H1 (cell line): ENCODE data around the gene ATF7. TPM values are rescaled to one million over a fixed set of nuclear protein-coding genes. Genes with fewer than 3 reads are reported as not detected.
A peak's percentile ranks its signal among the peaks of the same experiment; 100 is the strongest.

Experiments used
- CTCF ChIA-PET: fragments of 300-600 bp; sonication (Branson Sonifier 250); formaldehyde crosslinking; loops from one replicate; lab custom pipeline; 2021; ENCODE audit not compliant: partially characterized antibody; lab: Charles Lee
- POLR2A ChIA-PET: fragments of 300-600 bp; sonication (Branson Sonifier 250); formaldehyde crosslinking; loops from one replicate; lab custom pipeline; 2021; ENCODE audit warnings: inconsistent platforms; ENCODE audit not compliant: partially characterized antibody; lab: Charles Lee
- DNase-seq, 2 experiments: peaks; one replicate each; pipeline versions ENCODE4 v3.0.0 to v3.0.0-alpha.2; 2010 to 2022; ENCODE audit warnings: low spot score in 2 of 2, low read depth in 1 of 2, mixed read lengths in 1 of 2
- FAIRE-seq: peaks from 2 replicates; lab custom pipeline; 2011; peaks lifted over from hg19 to GRCh38; lab: Jason Lieb, UNC
- H2AFZ ChIP-seq: 2 replicates; pipeline ENCODE4 v1.8.1; 2012; ENCODE audit warnings: low read length, inconsistent platforms
- H2AK5ac ChIP-seq: 2 replicates; pipeline ENCODE4 v1.6.1; 2013; ENCODE audit warnings: low read depth, low read length
- H2BK120ac ChIP-seq: replicated peaks from 2 replicates; pipeline ENCODE3; 2013; ENCODE audit warnings: low read depth, low read length, inconsistent platforms
- H2BK12ac ChIP-seq: 2 replicates; pipeline ENCODE4 v1.6.1; 2013; ENCODE audit warnings: low read depth, low read length
- H2BK15ac ChIP-seq: 2 replicates; pipeline ENCODE4 v1.6.1; 2013; ENCODE audit warnings: low read length
- H2BK20ac ChIP-seq: 2 replicates; pipeline ENCODE4 v1.6.1; 2013; ENCODE audit warnings: low read length
- H2BK5ac ChIP-seq: 2 replicates; pipeline ENCODE4 v1.6.1; 2013; ENCODE audit warnings: low read depth, low read length
- H3K14ac ChIP-seq: 2 replicates; pipeline ENCODE4 v1.6.1; 2013; ENCODE audit warnings: inconsistent platforms; ENCODE audit not compliant: insufficient read length
- H3K18ac ChIP-seq: 2 replicates; pipeline ENCODE4 v1.6.1; 2013; ENCODE audit warnings: low read length; ENCODE audit errors: extremely low read depth
- H3K23ac ChIP-seq: 2 replicates; pipeline ENCODE4 v1.6.1; 2013; ENCODE audit warnings: inconsistent platforms; ENCODE audit not compliant: insufficient read length
- H3K23me2 ChIP-seq: 2 replicates; pipeline ENCODE4 v1.6.1; 2013; ENCODE audit warnings: low read depth, low read length
- H3K27ac ChIP-seq: 2 replicates; pipeline ENCODE4 v1.6.1; 2011; ENCODE audit warnings: low read depth, low read length, inconsistent platforms
- H3K27me3 ChIP-seq, 4 experiments: replicated peaks in 1 of 4; 1 replicate in 1 of 4; 2 replicates in 3 of 4; pipeline versions ENCODE4 v1.6.1 to v1.8.1; 2011 to 2013; ENCODE audit warnings: low read length in 3 of 4, mild to moderate bottlenecking in 3 of 4, inconsistent platforms in 2 of 4, mixed read lengths in 2 of 4, moderate library complexity in 1 of 4; ENCODE audit not compliant: control insufficient read depth in 3 of 4, insufficient read depth in 3 of 4; ENCODE audit errors: extremely low read depth in 1 of 4
- H3K36me3 ChIP-seq, 4 experiments: 2 replicates each; pipeline versions ENCODE4 v1.6.1 to v1.8.1; 2011 to 2013; ENCODE audit warnings: mild to moderate bottlenecking in 4 of 4, low read length in 3 of 4, moderate library complexity in 2 of 4, control low read depth in 1 of 4, inconsistent platforms in 1 of 4; ENCODE audit not compliant: insufficient read depth in 4 of 4, control insufficient read depth in 2 of 4
- H3K4ac ChIP-seq: replicated peaks from 2 replicates; pipeline ENCODE3; 2013; ENCODE audit warnings: low read length, low read depth, mixed read lengths, inconsistent platforms; ENCODE audit not compliant: insufficient read length
- H3K4me1 ChIP-seq, 4 experiments: replicated peaks in 1 of 4; 1 replicate in 1 of 4; 2 replicates in 3 of 4; pipeline versions ENCODE4 v1.6.1 to v1.8.1; 2011 to 2013; ENCODE audit warnings: low read length in 3 of 4, inconsistent platforms in 2 of 4, mixed read lengths in 1 of 4; ENCODE audit not compliant: insufficient read depth in 4 of 4, control insufficient read depth in 3 of 4
- H3K4me2 ChIP-seq, 2 experiments: 2 replicates each; pipeline versions ENCODE4 v1.6.1 to v1.8.1; 2011 to 2013; ENCODE audit warnings: low read depth in 2 of 2, low read length in 2 of 2, control low read depth in 1 of 2, inconsistent platforms in 1 of 2, mild to moderate bottlenecking in 1 of 2; ENCODE audit not compliant: insufficient read depth in 1 of 2
- H3K4me3 ChIP-seq, 4 experiments: fragments of 200-600, 300-600 bp in 1 of 4; sonication (generic), shearing (Covaris generic), sonication (Bioruptor Twin) in 1 of 4; 2 replicates each; pipeline versions ENCODE4 v1.5.1 to v1.8.1; 2011 to 2016; ENCODE audit warnings: low read length in 4 of 4, low read depth in 3 of 4, control low read depth in 2 of 4, inconsistent platforms in 2 of 4, mild to moderate bottlenecking in 2 of 4, mixed read lengths in 1 of 4, moderate library complexity in 1 of 4; ENCODE audit not compliant: insufficient read depth in 2 of 4; ENCODE audit errors: extremely low read depth in 1 of 4
- H3K56ac ChIP-seq: replicated peaks from 2 replicates; pipeline ENCODE3; 2013; ENCODE audit warnings: low read depth, mild to moderate bottlenecking, mixed read lengths, low read length, inconsistent platforms; ENCODE audit not compliant: insufficient read length
- H3K79me1 ChIP-seq: 2 replicates; pipeline ENCODE4 v1.6.1; 2013; ENCODE audit warnings: low read depth, low read length, control low read depth
- H3K79me2 ChIP-seq, 2 experiments: 2 replicates each; pipeline versions ENCODE4 v1.6.1 to v1.8.1; 2012 to 2013; ENCODE audit warnings: low read length in 2 of 2, mild to moderate bottlenecking in 2 of 2, inconsistent platforms in 1 of 2; ENCODE audit not compliant: insufficient read depth in 2 of 2, control insufficient read depth in 1 of 2
- H3K9ac ChIP-seq, 4 experiments: replicated peaks in 1 of 4; 1 replicate in 1 of 4; 2 replicates in 3 of 4; pipeline versions ENCODE4 v1.6.1 to v1.8.1; 2011 to 2013; ENCODE audit warnings: low read depth in 3 of 4, low read length in 3 of 4, control low read depth in 2 of 4, mild to moderate bottlenecking in 2 of 4, moderate library complexity in 2 of 4, inconsistent platforms in 1 of 4; ENCODE audit errors: extremely low read depth in 1 of 4
- H3K9me3 ChIP-seq, 2 experiments: 2 replicates each; pipeline versions ENCODE4 v1.6.1 to v1.8.1; 2012 to 2013; ENCODE audit warnings: mild to moderate bottlenecking in 2 of 2, moderate library complexity in 2 of 2, control low read depth in 1 of 2, inconsistent platforms in 1 of 2, low read depth in 1 of 2, low read length in 1 of 2, mixed read lengths in 1 of 2; ENCODE audit not compliant: insufficient read depth in 2 of 2
- H4K20me1 ChIP-seq, 2 experiments: replicated peaks in 1 of 2; 2 replicates each; pipeline versions ENCODE3 to v1.8.1; 2011 to 2013; ENCODE audit warnings: inconsistent platforms in 2 of 2, low read length in 2 of 2, mild to moderate bottlenecking in 1 of 2; ENCODE audit not compliant: insufficient read depth in 2 of 2, control insufficient read depth in 1 of 2
- H4K5ac ChIP-seq: 2 replicates; pipeline ENCODE4 v1.6.1; 2013; ENCODE audit warnings: low read length, low read depth, mixed read lengths, inconsistent platforms; ENCODE audit not compliant: insufficient read length
- H4K8ac ChIP-seq: 2 replicates; pipeline ENCODE4 v1.8.0; 2013; ENCODE audit warnings: mild to moderate bottlenecking, moderate library complexity, low read length, inconsistent platforms; ENCODE audit not compliant: insufficient read depth; ENCODE audit errors: extremely low read depth
- H4K91ac ChIP-seq: replicated peaks from 2 replicates; pipeline ENCODE3; 2013; ENCODE audit warnings: low read length, mixed read lengths, inconsistent platforms; ENCODE audit not compliant: insufficient read length
- BACH1 ChIP-seq: IDR thresholded peaks from 2 replicates; pipeline ENCODE4 v1.6.1; 2012; ENCODE audit warnings: low read length, improper control_type of control experiment
- CTCF ChIP-seq, 3 experiments: IDR thresholded peaks; 1 replicate in 2 of 3; 2 replicates in 1 of 3; pipeline versions ENCODE4 v1.5.1 to v1.6.1; 2011; ENCODE audit warnings: low read length in 3 of 3, mild to moderate bottlenecking in 3 of 3, inconsistent platforms in 2 of 3, low read depth in 1 of 3, moderate library complexity in 1 of 3; ENCODE audit not compliant: insufficient read depth in 1 of 3; ENCODE audit errors: control extremely low read depth in 1 of 3
- E2F6 ChIP-seq: IDR thresholded peaks from 2 replicates; pipeline ENCODE4 v1.6.1; 2012; ENCODE audit warnings: inconsistent platforms
- FOSL1 ChIP-seq: IDR thresholded peaks from 2 replicates; pipeline ENCODE4 v1.6.1; 2011; ENCODE audit warnings: mild to moderate bottlenecking, low read depth, low read length, moderate library complexity; ENCODE audit not compliant: insufficient read depth
- HDAC6 ChIP-seq: IDR thresholded peaks from one replicate; pipeline ENCODE4 v1.7.1; 2012; ENCODE audit warnings: low read depth, mild to moderate bottlenecking, inconsistent platforms, low read length, moderate library complexity
- MAFK ChIP-seq: IDR thresholded peaks from 2 replicates; pipeline ENCODE4 v1.6.1; 2012; ENCODE audit warnings: low read depth, mild to moderate bottlenecking, improper control_type of control experiment, low read length
- NRF1 ChIP-seq: IDR thresholded peaks from 2 replicates; pipeline ENCODE4 v1.6.1; 2011; ENCODE audit warnings: mild to moderate bottlenecking, low read depth, low read length, improper control_type of control experiment
- PHF8 ChIP-seq: fragments of 200-600 bp; sonication (generic); conservative IDR thresholded peaks from 2 replicates; pipeline ENCODE4 v1.7.1; 2012; ENCODE audit warnings: low read depth, mild to moderate bottlenecking, inconsistent platforms, low read length, moderate library complexity
- RXRA ChIP-seq: IDR thresholded peaks from 2 replicates; pipeline ENCODE4 v1.6.1; 2011; ENCODE audit warnings: low read depth, mild to moderate bottlenecking, low read length, moderate library complexity; ENCODE audit not compliant: insufficient read depth
- SRF ChIP-seq: IDR thresholded peaks from 2 replicates; pipeline ENCODE4 v1.6.1; 2011; ENCODE audit warnings: mild to moderate bottlenecking, low read depth, low read length, moderate library complexity
- WGBS, 2 experiments: shearing (Covaris generic) in 1 of 2; methylation state at CpG; one replicate each; pipeline versions ENCODE4 v1.1.6 to v1.1.7; 2013 to 2015; ENCODE audit warnings: low lambda C conversion rate in 2 of 2, mixed read lengths in 2 of 2, inconsistent platforms in 1 of 2, low coverage in 1 of 2, missing lambda C conversion rate in 1 of 2; ENCODE audit not compliant: insufficient replicate concordance in 2 of 2, insufficient coverage in 1 of 2, insufficient read length in 1 of 2; ENCODE audit errors: extremely low coverage in 1 of 2, missing lambda C conversion rate in 1 of 2; 5-methylcytosine and 5-hydroxymethylcytosine counted together
- polyA plus RNA-seq, 7 experiments: library from polyadenylated mRNA; depleted of rRNA in 3 of 7; stranded (reverse) in 5 of 7; unstranded in 2 of 7; fragments of >200 nt in 5 of 7; fragments of 200-250 nt in 2 of 7; gene quantifications; 1 replicate in 5 of 7; 2 replicates in 1 of 7; 4 replicates in 1 of 7; pipeline versions ENCODE4 v1.2.1 to v1.2.3, GENCODE V29; 2011 to 2013; ENCODE audit warnings: missing spikeins in 2 of 7, mixed read lengths in 2 of 7
- total RNA-seq: library from RNA; stranded (reverse); fragmentation: NEBNext Ultra II Directional; extraction: Animal tissue kit (Norgen Biotek cat#: 25700); gene quantifications from 2 replicates; pipeline ENCODE4 v1.2.1, GENCODE V29; 2021

ATF7 gene
- total and polyA plus RNA-seq, 2 of the 8 experiments (the other 6 are each of a cell fraction or from before 2014, with no cell fraction given): 10.1 to 16.6 TPM

GRCh38 chr12:53543539-53543938 lies 82.6 kb downstream of the ATF7 start:
- H3K27ac ChIP-seq: no peak overlapping the region
- no peak overlapping the region for H3K56ac ChIP-seq
- no peaks in the 10 kb centered on the region for H3K9me3 ChIP-seq
- H4K5ac ChIP-seq: no peak overlapping the region
- H3K23me2 ChIP-seq: no peaks in the 10 kb centered on the region
- no peaks in the 10 kb centered on the region for H3K79me2 ChIP-seq
- H2AFZ ChIP-seq: no peak overlapping the region
- H3K4me1 ChIP-seq: 0 out of 7 replicates have a peak, but pooled peaks cover 0 to 5% (median 0%) of the 10 kb centered on the region in 4 experiments
- no peak overlapping the region for H4K8ac ChIP-seq
- no peak overlapping the region for H3K4me2 ChIP-seq
- FAIRE-seq (peak; percentile 78), DNase-seq (peak in 1 of 2 experiments; percentile 47)
- peaks cover 0 to 4% (median 2%) of the 10 kb centered on the region in 4 experiments; a peak in 2 of 8 replicates for H3K36me3 ChIP-seq
- H3K4ac ChIP-seq: no peak overlapping the region
- ChIA-PET CTCF (interaction anchor here (0.6 to 2.4 kb wide), 40 partner anchors 9 to 340 kb away, joined by 3 to 13 read pairs (median 4); partner anchors contain the start of gene ATP5MC2), POLR2A (interaction anchor here (1.0 to 2.9 kb wide), 7 partner anchors 8 to 133 kb away, joined by 3 to 16 read pairs (median 4); partner anchors contain the start of gene ATP5MC2)
- H2BK12ac ChIP-seq: no peak overlapping the region
- no peak overlapping the region for H2BK120ac ChIP-seq
- H4K91ac ChIP-seq: no peak overlapping the region
- no peaks in the 10 kb centered on the region for H4K20me1 ChIP-seq
- H3K27me3 ChIP-seq: no peaks in the 10 kb centered on the region
- no peak overlapping the region for H3K23ac ChIP-seq
- H2BK15ac ChIP-seq: no peak overlapping the region
- H2AK5ac ChIP-seq: no peak overlapping the region
- no peak overlapping the region for H2BK20ac ChIP-seq
- H3K14ac ChIP-seq: no peak overlapping the region
- 56% methylated on average over 5 of the region's 5 CpGs; no CpG with 5 or more reads in 1 of the 2 experiments for WGBS, 2 experiments
- no peak overlapping the region for H3K4me3 ChIP-seq
- no peak overlapping the region for H3K9ac ChIP-seq
- H3K18ac ChIP-seq: no peak overlapping the region
- H3K79me1 ChIP-seq: no peaks in the 10 kb centered on the region
- no peak overlapping the region for H2BK5ac ChIP-seq
- TF ChIP-seq RXRA (no peak), NRF1 (no peak), HDAC6 (no peak), BACH1 (no peak), CTCF (IDR thresholded peaks at IDR 0.05; ENCODE audit: control extremely low read depth in 1 of 3, insufficient read depth in 1 of 3, low read depth in 1 of 3, low read length in 3 of 3) (peak; percentile 82 to 99 (median 92)), FOSL1 (no peak), PHF8 (no peak), E2F6 (no peak), MAFK (no peak), SRF (no peak)
